Neural crest cell (in vitro differentiated cells): ENCODE measurements around the gene SLC36A2. TPM values are rescaled to one million over a fixed set of nuclear protein-coding genes. Genes with fewer than 3 reads are reported as not detected.

ENCODE experiments used
- DNase-seq: peaks from one replicate; pipeline ENCODE4 v3.0.0; 2021; ENCODE audit warnings: low read depth, mixed read lengths, low spot score
- H3K27ac Mint-ChIP-seq: one replicate; pipeline ENCODE4 v1.8.0; 2021; ENCODE audit warnings: mild to moderate bottlenecking, mixed read lengths; ENCODE audit not compliant: unreplicated experiment
- H3K27me3 Mint-ChIP-seq: 2 replicates; pipeline ENCODE4 v1.8.0; 2021; ENCODE audit warnings: low read depth, mild to moderate bottlenecking, mixed read lengths
- H3K36me3 Mint-ChIP-seq: 2 replicates; pipeline ENCODE4 v1.8.0; 2021; ENCODE audit warnings: low read depth, mild to moderate bottlenecking, mixed read lengths
- H3K4me1 Mint-ChIP-seq: 2 replicates; pipeline ENCODE4 v1.8.0; 2021; ENCODE audit warnings: mixed read lengths
- H3K4me3 Mint-ChIP-seq: one replicate; pipeline ENCODE4 v1.8.0; 2021; ENCODE audit warnings: mild to moderate bottlenecking, mixed read lengths
- H3K9me3 Mint-ChIP-seq: 2 replicates; pipeline ENCODE4 v1.8.0; 2021; ENCODE audit warnings: mixed read lengths
- CTCF ChIP-seq: fragments of 200-600 bp; sonication (generic); conservative IDR thresholded peaks from 2 replicates; pipeline ENCODE4 v1.5.0; 2021; ENCODE audit warnings: antibody characterized with exemption, mild to moderate bottlenecking
- total RNA-seq: library from RNA; stranded (reverse); gene quantifications from 2 replicates; pipeline ENCODE4 v1.2.1, GENCODE V29; 2021

SLC36A2 gene
- total RNA-seq, 1 donor from 2014 or later: not detected

- H3K4me1 Mint-ChIP-seq: peaks cover 23% of the 10 kb centered on the region
- no peaks in the 10 kb centered on the region for H3K36me3 Mint-ChIP-seq
- DNase-seq: no peak
- no peak overlapping the region for H3K4me3 Mint-ChIP-seq
- H3K27me3 Mint-ChIP-seq: peaks cover 51% of the 10 kb centered on the region
- no peak overlapping the region for H3K27ac Mint-ChIP-seq
- no peaks in the 10 kb centered on the region for H3K9me3 Mint-ChIP-seq
- no peak for TF ChIP-seq CTCF
Measured at GRCh38 chr5:151345187-151345807, 2.1 kb downstream of the SLC36A2 start.

GRCh38 chr5:151344088-151344487, 3.3 kb downstream of the SLC36A2 start:
- Mint-ChIP-seq H3K36me3 (no peaks in the 10 kb centered on the region), H3K9me3 (no peaks in the 10 kb centered on the region), H3K27ac (no peak overlapping the region), H3K27me3 (peaks cover 58% of the 10 kb centered on the region), H3K4me1 (peaks cover 23% of the 10 kb centered on the region), H3K4me3 (no peak overlapping the region)
- no peak for DNase-seq
- no peak for TF ChIP-seq CTCF

GRCh38 chr5:151340004-151340403, 7.4 kb downstream of the SLC36A2 start:
- no peaks in the 10 kb centered on the region for H3K36me3 Mint-ChIP-seq
- H3K4me3 Mint-ChIP-seq: no peak overlapping the region
- H3K27me3 Mint-ChIP-seq: peaks cover 49% of the 10 kb centered on the region
- TF ChIP-seq CTCF: no peak
- H3K27ac Mint-ChIP-seq: no peak overlapping the region
- no peak for DNase-seq
- peaks cover 5% of the 10 kb centered on the region for H3K4me1 Mint-ChIP-seq
- H3K9me3 Mint-ChIP-seq: no peaks in the 10 kb centered on the region

GRCh38 chr5:151338734-151339133, 8.6 kb downstream of the SLC36A2 start:
- no peak overlapping the region for H3K4me3 Mint-ChIP-seq
- DNase-seq: no peak
- no peaks in the 10 kb centered on the region for H3K4me1 Mint-ChIP-seq
- peaks cover 43% of the 10 kb centered on the region for H3K27me3 Mint-ChIP-seq
- no peak overlapping the region for H3K27ac Mint-ChIP-seq
- no peaks in the 10 kb centered on the region for H3K9me3 Mint-ChIP-seq
- no peak for TF ChIP-seq CTCF
- H3K36me3 Mint-ChIP-seq: no peaks in the 10 kb centered on the region

GRCh38 chr5:151332857-151333256, 14.5 kb downstream of the SLC36A2 start:
- no peaks in the 10 kb centered on the region for H3K36me3 Mint-ChIP-seq
- H3K9me3 Mint-ChIP-seq: no peaks in the 10 kb centered on the region
- TF ChIP-seq CTCF: no peak
- H3K4me1 Mint-ChIP-seq: no peaks in the 10 kb centered on the region
- H3K27me3 Mint-ChIP-seq: no peaks in the 10 kb centered on the region
- no peak overlapping the region for H3K4me3 Mint-ChIP-seq
- H3K27ac Mint-ChIP-seq: no peak overlapping the region
- no peak for DNase-seq

- TF ChIP-seq CTCF: no peak
- Mint-ChIP-seq H3K4me1 (no peaks in the 10 kb centered on the region), H3K9me3 (no peaks in the 10 kb centered on the region), H3K36me3 (no peaks in the 10 kb centered on the region), H3K4me3 (no peak overlapping the region), H3K27me3 (no peaks in the 10 kb centered on the region), H3K27ac (no peak overlapping the region)
- no peak for DNase-seq
Measured at GRCh38 chr5:151328734-151329133, 18.6 kb downstream of the SLC36A2 start.
